BLaER1 (cell line): ENCODE data around the gene SEPTIN5.
"Not testable (repeated sequence)": the region's sequence is repeated elsewhere in the genome, so short reads cannot be mapped to it uniquely, and the experiment has no call there.

ENCODE experiments used
- H3K27ac ChIP-seq: shearing (Covaris generic); formaldehyde crosslinking; 2 replicates; pipeline ENCODE4 v1.8.1; 2022
- H3K27me3 ChIP-seq: shearing (Covaris generic); formaldehyde crosslinking; 2 replicates; pipeline ENCODE4 v1.8.1; 2022
- H3K36me3 ChIP-seq: shearing (Covaris generic); formaldehyde crosslinking; 2 replicates; pipeline ENCODE4 v1.8.1; 2022
- H3K4me1 ChIP-seq: shearing (Covaris generic); formaldehyde crosslinking; 2 replicates; pipeline ENCODE4 v1.8.1; 2022
- H3K4me2 ChIP-seq: shearing (Covaris generic); formaldehyde crosslinking; 2 replicates; pipeline ENCODE4 v1.8.1; 2022
- H3K4me3 ChIP-seq: shearing (Covaris generic); formaldehyde crosslinking; 2 replicates; pipeline ENCODE4 v1.8.1; 2022
- H3K9ac ChIP-seq: shearing (Covaris generic); formaldehyde crosslinking; 2 replicates; pipeline ENCODE4 v1.8.1; 2022
- H3K9me3 ChIP-seq: shearing (Covaris generic); formaldehyde crosslinking; 2 replicates; pipeline ENCODE4 v1.8.1; 2022
- H4K20me1 ChIP-seq: shearing (Covaris generic); formaldehyde crosslinking; 2 replicates; pipeline ENCODE4 v1.8.1; 2022
- Cebpa-rat ChIP-seq: shearing (Covaris generic); IDR thresholded peaks from 2 replicates; pipeline ENCODE4 v1.8.1; 2022

Gene SEPTIN5

GRCh38 chr22:19720150-19720827, 6.0 kb downstream of the SEPTIN5 start:
- Histone ChIP-seq H4K20me1 (peaks cover 64% of the 10 kb centered on the region), H3K4me3 (no peak overlapping the region), H3K4me1 (peaks cover 55% of the 10 kb centered on the region), H3K9me3 (no peaks in the 10 kb centered on the region), H3K27me3 (peaks cover 57% of the 10 kb centered on the region), H3K9ac (0 out of 2 replicates have a peak overlapping the region, but pooled peaks have one; percentile 88), H3K27ac (no peak overlapping the region), H3K36me3 (peaks cover 42% of the 10 kb centered on the region), H3K4me2 (peak overlapping the region; percentile 100)
- no peak for TF ChIP-seq Cebpa-rat

- Histone ChIP-seq H3K4me2 (peak overlapping the region; percentile 100; the same call in 1 of the 2 replicates), H4K20me1 (peaks cover 65% of the 10 kb centered on the region), H3K9ac (no peak overlapping the region), H3K4me1 (peaks cover 55% of the 10 kb centered on the region), H3K9me3 (no peaks in the 10 kb centered on the region), H3K36me3 (peaks cover 42% of the 10 kb centered on the region), H3K27me3 (peaks cover 57% of the 10 kb centered on the region), H3K27ac (no peak overlapping the region), H3K4me3 (no peak overlapping the region)
- TF ChIP-seq Cebpa-rat, result no peak
Measured at GRCh38 chr22:19720999-19721329, 6.7 kb downstream of the SEPTIN5 start.

GRCh38 chr22:19721330-19722177, 7.3 kb downstream of the SEPTIN5 start:
- peaks cover 57% of the 10 kb centered on the region for H3K27me3 ChIP-seq
- no peak for TF ChIP-seq Cebpa-rat
- H3K36me3 ChIP-seq, result peaks cover 42% of the 10 kb centered on the region
- peaks cover 65% of the 10 kb centered on the region for H4K20me1 ChIP-seq
- no peak overlapping the region for H3K27ac ChIP-seq
- H3K9ac ChIP-seq, result no peak overlapping the region
- H3K4me1 ChIP-seq, result peaks cover 50% of the 10 kb centered on the region
- no peaks in the 10 kb centered on the region for H3K9me3 ChIP-seq
- H3K4me3 ChIP-seq, result no peak overlapping the region
- H3K4me2 ChIP-seq, result peak overlapping the region; percentile 100; the same call in 1 of the 2 replicates

- Histone ChIP-seq H3K4me1 (peaks cover 47% of the 10 kb centered on the region), H4K20me1 (peaks cover 65% of the 10 kb centered on the region), H3K27ac (no peak overlapping the region), H3K4me3 (no peak overlapping the region), H3K9ac (no peak overlapping the region), H3K4me2 (peak overlapping the region; percentile 70), H3K9me3 (no peaks in the 10 kb centered on the region), H3K27me3 (peaks cover 60% of the 10 kb centered on the region), H3K36me3 (peaks cover 42% of the 10 kb centered on the region)
- TF ChIP-seq Cebpa-rat, result no peak
Measured at GRCh38 chr22:19722178-19722981, 8.1 kb downstream of the SEPTIN5 start.

- Histone ChIP-seq H3K4me1 (peaks cover 42% of the 10 kb centered on the region), H3K4me2 (peak overlapping the region; percentile 70), H3K27me3 (peaks cover 63% of the 10 kb centered on the region), H3K36me3 (peaks cover 42% of the 10 kb centered on the region), H3K27ac (no peak overlapping the region), H3K9ac (no peak overlapping the region), H3K9me3 (no peaks in the 10 kb centered on the region), H4K20me1 (peaks cover 65% of the 10 kb centered on the region), H3K4me3 (peak overlapping the region; percentile 38; the same call in 1 of the 2 replicates)
- no peak for TF ChIP-seq Cebpa-rat
Measured at GRCh38 chr22:19722982-19723231, 8.6 kb downstream of the SEPTIN5 start.

- Histone ChIP-seq H3K4me1 (peaks cover 44% of the 10 kb centered on the region), H4K20me1 (peaks cover 65% of the 10 kb centered on the region), H3K4me3 (peak within 1 kb of the TSS; percentile 38; the same call in 1 of the 2 replicates), H3K27ac (no peak within 1 kb of the TSS), H3K9ac (no peak within 1 kb of the TSS), H3K4me2 (peak within 1 kb of the TSS; percentile 70), H3K36me3 (peaks cover 42% of the 10 kb centered on the region), H3K27me3 (peaks cover 64% of the 10 kb centered on the region), H3K9me3 (no peaks in the 10 kb centered on the region)
- no peak for TF ChIP-seq Cebpa-rat
Measured at GRCh38 chr22:19723232-19723982, 9.1 kb downstream of the SEPTIN5 start, which contains the start of gene GP1BB. Gene GP1BB, plus strand, starts transcription at chr22:19723539. Its CDS starts 31 bp downstream, at chr22:19723570.

GRCh38 chr22:19723983-19724827, 9.9 kb downstream of the SEPTIN5 start:
- H3K27me3 ChIP-seq, result peaks cover 64% of the 10 kb centered on the region
- peaks cover 48% of the 10 kb centered on the region for H3K4me1 ChIP-seq
- H3K27ac ChIP-seq, result no peak overlapping the region
- peak overlapping the region; percentile 70 for H3K4me2 ChIP-seq
- H3K36me3 ChIP-seq, result peaks cover 42% of the 10 kb centered on the region
- no peaks in the 10 kb centered on the region for H3K9me3 ChIP-seq
- H3K4me3 ChIP-seq, result 0 out of 2 replicates have a peak overlapping the region, but pooled peaks have one; percentile 38
- no peak for TF ChIP-seq Cebpa-rat
- no peak overlapping the region for H3K9ac ChIP-seq
- H4K20me1 ChIP-seq, result peaks cover 63% of the 10 kb centered on the region

GRCh38 chr22:19724927-19725661, 10.8 kb downstream of the SEPTIN5 start:
- Histone ChIP-seq H4K20me1 (peaks cover 54% of the 10 kb centered on the region), H3K36me3 (peaks cover 36% of the 10 kb centered on the region), H3K9me3 (no peaks in the 10 kb centered on the region), H3K27me3 (peaks cover 62% of the 10 kb centered on the region), H3K9ac (no peak overlapping the region), H3K4me1 (peaks cover 39% of the 10 kb centered on the region), H3K4me2 (no peak overlapping the region), H3K4me3 (no peak overlapping the region), H3K27ac (no peak overlapping the region)
- TF ChIP-seq Cebpa-rat, result no peak

- not testable (repeated sequence) for H3K4me3 ChIP-seq, H3K27ac ChIP-seq, H3K9me3 ChIP-seq, H3K4me2 ChIP-seq, H3K9ac ChIP-seq
- Histone ChIP-seq H3K4me1 (peaks cover 38% of the 10 kb centered on the region), H4K20me1 (peaks cover 42% of the 10 kb centered on the region), H3K27me3 (peaks cover 59% of the 10 kb centered on the region), H3K36me3 (peaks cover 24% of the 10 kb centered on the region)
Measured at GRCh38 chr22:19726064-19726788, 11.9 kb downstream of the SEPTIN5 start.
